Cardiac muscle cell (in vitro differentiated cells and primary cell): ENCODE results near the gene PDP2. TPM values are rescaled to one million over a fixed set of nuclear protein-coding genes. Genes with fewer than 3 reads are reported as not detected.

Experiments
- DNase-seq, 2 donors: peaks; one replicate each; pipeline versions ENCODE4 v3.0.0 to v3.0.0-alpha.2; 2010 to 2017; ENCODE audit warnings: low read depth in 1 of 2, low spot score in 1 of 2
- H3K27ac ChIP-seq: fragments of 200-600 bp; sonication (generic); 2 replicates; pipeline ENCODE4 v1.5.1; 2016
- H3K27me3 ChIP-seq: fragments of 200-600 bp; sonication (generic); 2 replicates; pipeline ENCODE4 v1.6.0; 2016; ENCODE audit warnings: control low read depth
- H3K36me3 ChIP-seq: fragments of 200-600 bp; sonication (generic); 2 replicates; pipeline ENCODE4 v1.5.1; 2016; ENCODE audit warnings: control low read depth
- H3K4me1 ChIP-seq: fragments of 200-600 bp; sonication (generic); 2 replicates; pipeline ENCODE4 v1.8.1; 2017; ENCODE audit warnings: low read depth, mild to moderate bottlenecking, mixed run types
- H3K4me3 ChIP-seq: fragments of 200-600 bp; sonication (generic); 2 replicates; pipeline ENCODE4 v1.5.1; 2016; ENCODE audit warnings: mild to moderate bottlenecking
- H3K9me3 ChIP-seq: fragments of 200-600 bp; sonication (generic); 2 replicates; pipeline ENCODE4 v1.5.1; 2017; ENCODE audit warnings: low read depth, mild to moderate bottlenecking, control low read depth
- polyA plus RNA-seq: library from polyadenylated mRNA; unstranded; fragments of >200 nt; fragmentation: Nextera tagmentation; extraction: Ambion mirVana; gene quantifications from 2 replicates; pipeline ENCODE4 v1.2.1, GENCODE V29; 2016
- total RNA-seq: library from RNA; depleted of rRNA; stranded (reverse); fragments of >200 nt; gene quantifications from 2 replicates; pipeline ENCODE4 v1.2.3, GENCODE V29; 2016
- TF ChIP-seq, protein P1 (sequence below): IDR thresholded peaks from 2 replicates; pipeline ENCODE4 v1.5.1; 2012; ENCODE audit warnings: low read depth, mild to moderate bottlenecking, low read length

The PDP2 gene
- total and polyA plus RNA-seq, 2 experiments from 2014 or later = 4.1 to 19.4 TPM

DNA sequence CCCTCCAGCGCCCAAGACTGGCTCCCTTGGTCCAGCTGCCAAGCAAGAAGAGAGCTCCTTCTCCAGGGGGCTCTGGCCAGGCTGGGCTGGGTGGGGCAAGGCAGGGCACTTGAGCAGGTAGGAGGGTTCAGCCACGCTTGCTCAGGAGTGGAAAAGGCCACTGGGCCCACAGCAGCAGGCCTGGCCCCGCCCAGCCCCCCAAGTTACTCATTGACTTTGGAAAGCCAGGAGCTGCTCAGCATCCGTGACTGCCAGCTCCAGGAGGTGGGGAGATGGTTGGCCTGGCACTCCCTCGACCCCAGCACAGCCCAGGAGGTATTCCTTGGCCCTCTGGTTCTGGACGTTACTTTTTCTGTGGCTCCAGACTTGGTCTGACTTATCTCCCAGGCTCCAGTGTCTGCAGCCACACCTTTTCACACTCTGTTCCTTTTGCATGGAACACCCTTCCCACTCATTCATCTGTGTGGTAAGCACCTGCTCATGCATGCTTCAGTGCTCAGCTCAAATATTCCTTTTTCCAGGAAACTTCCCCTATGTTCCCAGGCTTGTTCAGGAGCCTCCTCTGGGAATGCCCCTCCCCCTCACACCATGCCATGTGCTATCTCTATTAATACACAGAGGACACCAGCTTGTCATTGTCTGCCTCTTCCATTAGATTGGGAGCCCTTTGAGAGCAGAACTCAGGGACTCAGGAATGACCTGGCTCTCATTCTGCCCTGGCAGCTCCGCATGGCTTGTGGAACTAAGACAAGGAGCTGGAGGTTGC lies 38.7 kb downstream of the PDP2 start, which contains the start of gene CDH16:
CDH16 (minus strand) TSS at position 83 of the 766 bp plus-strand sequence. CDS start 820 bp downstream, outside the sequence.
- H3K27ac ChIP-seq = peak within 1 kb of the TSS; percentile 61
- H3K36me3 ChIP-seq = no peaks in the 10 kb centered on the region
- H3K9me3 ChIP-seq = no peaks in the 10 kb centered on the region
- no peaks in the 10 kb centered on the region for H3K27me3 ChIP-seq
- peaks cover 30% of the 10 kb centered on the region for H3K4me1 ChIP-seq
- no peak for DNase-seq
- TF ChIP-seq, protein P1, sequence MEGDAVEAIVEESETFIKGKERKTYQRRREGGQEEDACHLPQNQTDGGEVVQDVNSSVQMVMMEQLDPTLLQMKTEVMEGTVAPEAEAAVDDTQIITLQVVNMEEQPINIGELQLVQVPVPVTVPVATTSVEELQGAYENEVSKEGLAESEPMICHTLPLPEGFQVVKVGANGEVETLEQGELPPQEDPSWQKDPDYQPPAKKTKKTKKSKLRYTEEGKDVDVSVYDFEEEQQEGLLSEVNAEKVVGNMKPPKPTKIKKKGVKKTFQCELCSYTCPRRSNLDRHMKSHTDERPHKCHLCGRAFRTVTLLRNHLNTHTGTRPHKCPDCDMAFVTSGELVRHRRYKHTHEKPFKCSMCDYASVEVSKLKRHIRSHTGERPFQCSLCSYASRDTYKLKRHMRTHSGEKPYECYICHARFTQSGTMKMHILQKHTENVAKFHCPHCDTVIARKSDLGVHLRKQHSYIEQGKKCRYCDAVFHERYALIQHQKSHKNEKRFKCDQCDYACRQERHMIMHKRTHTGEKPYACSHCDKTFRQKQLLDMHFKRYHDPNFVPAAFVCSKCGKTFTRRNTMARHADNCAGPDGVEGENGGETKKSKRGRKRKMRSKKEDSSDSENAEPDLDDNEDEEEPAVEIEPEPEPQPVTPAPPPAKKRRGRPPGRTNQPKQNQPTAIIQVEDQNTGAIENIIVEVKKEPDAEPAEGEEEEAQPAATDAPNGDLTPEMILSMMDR = no peak
- no peak within 1 kb of the TSS for H3K4me3 ChIP-seq

DNA sequence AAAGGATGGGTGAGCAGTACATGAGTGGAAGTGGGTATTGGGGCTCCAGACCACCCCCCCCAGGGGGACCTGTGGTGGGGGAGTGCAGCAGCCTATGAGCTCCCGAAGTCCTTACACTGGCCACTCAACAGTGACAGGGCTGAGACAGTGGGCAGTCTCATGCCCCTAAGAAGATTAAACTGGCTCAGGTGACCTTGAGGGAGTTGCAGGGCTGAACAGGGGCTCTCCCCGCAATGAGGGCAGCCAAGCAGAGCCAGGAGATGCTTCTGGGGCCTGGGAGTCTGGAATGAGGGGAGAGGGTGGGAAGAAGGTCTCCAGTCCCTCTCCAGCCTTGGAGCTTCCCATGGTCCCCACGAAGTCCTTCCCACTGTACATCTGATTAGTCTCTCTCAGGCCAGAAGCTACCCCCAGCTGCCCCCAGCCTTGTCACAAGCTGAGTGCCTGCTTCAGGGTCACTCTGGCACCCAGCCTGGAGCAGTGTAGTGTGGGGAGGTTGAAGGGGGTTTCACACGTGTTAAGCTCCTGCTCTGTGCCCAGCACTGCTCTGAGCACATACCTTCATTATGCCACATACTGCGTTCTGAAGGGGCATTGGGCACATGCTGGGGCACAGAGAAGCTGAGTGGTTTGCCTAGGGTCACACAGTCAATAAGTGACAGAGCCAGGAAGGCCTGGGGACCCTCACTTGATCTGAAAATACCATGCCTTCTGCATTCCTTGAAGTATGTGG lies 39.4 kb downstream of the PDP2 start:
- Histone ChIP-seq H3K4me3 (no peak overlapping the region), H3K27ac (peak overlapping the region; percentile 61), H3K9me3 (no peaks in the 10 kb centered on the region), H3K4me1 (peaks cover 37% of the 10 kb centered on the region), H3K36me3 (no peaks in the 10 kb centered on the region), H3K27me3 (no peaks in the 10 kb centered on the region)
- TF ChIP-seq, protein P1 = no peak
- DNase-seq = no peak

DNA sequence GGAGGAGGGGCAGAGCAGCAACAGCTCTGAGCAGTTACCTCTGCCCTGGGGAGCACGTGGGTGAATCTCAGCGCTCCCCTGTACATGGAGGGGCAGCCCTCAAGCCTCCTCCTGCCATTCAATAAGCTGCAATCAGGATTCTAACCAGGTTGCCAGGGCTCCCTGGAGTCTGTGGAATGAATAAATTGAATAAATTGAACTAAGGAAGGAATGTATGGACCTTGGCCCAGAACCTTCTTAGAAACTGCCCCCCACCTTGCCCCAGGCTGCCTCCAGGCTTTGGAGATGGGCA lies 39.9 kb downstream of the PDP2 start:
- no peak overlapping the region for H3K4me3 ChIP-seq

DNA sequence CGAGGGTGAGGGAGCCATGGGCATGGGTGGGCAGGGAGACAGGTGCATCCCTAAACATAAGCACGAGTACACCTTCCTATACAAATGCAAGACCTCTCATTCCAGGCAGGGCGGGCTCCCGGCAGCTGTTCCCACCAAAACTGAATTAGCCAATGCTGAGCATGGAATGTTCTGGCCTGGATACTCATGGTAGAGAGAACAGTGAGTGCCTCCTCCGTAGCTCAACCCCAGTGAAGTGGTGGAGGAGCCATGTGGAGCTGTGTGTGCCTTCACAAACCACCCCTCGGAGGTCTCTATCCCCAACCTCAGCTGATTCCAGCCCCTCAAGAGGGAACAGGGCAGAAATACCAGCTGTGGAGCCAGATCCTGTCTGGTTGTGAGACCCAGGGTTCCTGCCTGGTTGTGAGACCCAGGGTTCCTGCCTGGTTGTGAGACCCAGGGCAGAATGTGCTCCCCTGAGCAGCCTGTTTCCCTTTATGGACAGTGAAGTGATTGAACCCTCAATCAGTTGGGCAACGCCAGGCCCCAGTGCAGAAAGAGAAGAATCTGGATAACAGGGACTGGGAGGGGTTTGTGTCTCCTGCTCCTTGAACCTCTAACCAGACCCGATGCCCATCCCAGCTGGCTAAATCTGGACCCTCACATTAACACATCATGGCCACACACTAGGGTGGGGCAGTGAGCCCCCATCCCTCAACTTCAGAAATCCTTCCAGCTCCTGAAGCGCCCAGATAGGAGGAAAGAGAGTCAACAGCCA lies 40.8 kb downstream of the PDP2 start:
- H3K4me3 ChIP-seq = no peak overlapping the region
- peak overlapping the region; percentile 61 for H3K27ac ChIP-seq
- no peaks in the 10 kb centered on the region for H3K36me3 ChIP-seq
- H3K27me3 ChIP-seq = no peaks in the 10 kb centered on the region
- TF ChIP-seq, protein P1 = no peak
- no peak for DNase-seq
- H3K4me1 ChIP-seq = peaks cover 43% of the 10 kb centered on the region
- no peaks in the 10 kb centered on the region for H3K9me3 ChIP-seq

More for the DNA sequence above, 39.9 kb downstream of the PDP2 start:
- TF ChIP-seq, protein P1 = no peak
- Histone ChIP-seq H3K4me1 (peaks cover 37% of the 10 kb centered on the region), H3K27me3 (no peaks in the 10 kb centered on the region), H3K9me3 (no peaks in the 10 kb centered on the region), H3K27ac (peak overlapping the region; percentile 61), H3K36me3 (no peaks in the 10 kb centered on the region)
- peak in 1 of 2 donors; percentile 24 for DNase-seq

DNA sequence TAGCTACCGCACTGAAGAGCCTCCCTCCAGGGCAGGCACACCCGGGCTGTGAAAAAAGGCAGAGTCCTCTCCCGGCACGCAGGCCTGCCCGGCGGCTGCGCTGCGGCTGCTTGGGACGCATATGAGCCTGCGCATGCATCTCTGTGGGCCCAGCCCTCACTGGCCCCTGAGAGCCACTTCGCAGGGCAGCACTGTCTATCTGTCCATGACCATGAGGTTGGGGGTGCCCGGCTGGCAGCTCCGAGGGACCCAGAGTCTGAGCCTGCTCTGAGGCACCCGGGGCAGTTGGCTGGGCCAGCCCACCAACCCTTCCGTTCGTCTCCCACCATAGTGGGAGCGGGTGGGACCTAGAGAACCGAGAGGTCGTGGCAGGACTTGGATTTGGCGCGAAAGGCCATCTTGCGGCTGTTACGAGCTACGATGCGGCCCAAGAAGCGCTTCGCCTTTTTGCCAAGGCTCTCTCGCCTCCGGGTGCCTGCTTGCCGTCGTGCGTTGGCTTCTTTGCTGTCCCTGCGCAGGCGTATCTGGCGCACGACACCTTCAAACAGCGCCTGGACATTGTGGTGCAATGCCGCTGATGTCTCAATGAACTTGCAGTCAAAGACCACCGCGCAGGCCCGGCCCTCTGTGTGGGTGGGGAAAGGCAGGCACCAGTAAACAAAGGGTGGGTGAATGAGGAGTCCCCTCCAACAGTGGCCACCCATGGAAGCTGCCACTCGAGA lies 41.6 kb downstream of the PDP2 start:
- Histone ChIP-seq H3K4me1 (peaks cover 51% of the 10 kb centered on the region), H3K36me3 (no peaks in the 10 kb centered on the region), H3K27ac (peak overlapping the region; percentile 61), H3K27me3 (no peaks in the 10 kb centered on the region), H3K4me3 (no peak overlapping the region), H3K9me3 (no peaks in the 10 kb centered on the region)
- TF ChIP-seq, protein P1 = no peak
- DNase-seq = no peak
